DND-41 (cell line): Measurements from ENCODE around the gene FAM240B.

ENCODE experiments used
- CTCF ChIP-seq: IDR thresholded peaks from 2 replicates; pipeline ENCODE4 v1.5.1; 2012; ENCODE audit warnings: borderline replicate concordance, low read length, moderate library complexity, mild to moderate bottlenecking; ENCODE audit not compliant: poor library complexity, severe bottlenecking; ENCODE audit errors: extremely low read depth
- EZH2 ChIP-seq: IDR thresholded peaks from 3 replicates; pipeline ENCODE4 v1.6.1; 2012; ENCODE audit warnings: borderline replicate concordance, low read depth, mild to moderate bottlenecking, moderate library complexity, low read length, inconsistent platforms; ENCODE audit not compliant: severe bottlenecking

- no peak for TF ChIP-seq CTCF
- TF ChIP-seq EZH2 = no peak
Observed at GRCh38 chr9:38761339-38761738, 41.4 kb upstream of the FAM240B start.
